AG09319 (cell line): ENCODE results near the gene KLHL2.

ENCODE experiments used
- DNase-seq: peaks from one replicate; pipeline ENCODE4 v3.0.0-alpha.2; 2010; ENCODE audit warnings: low read depth; ENCODE audit errors: extremely low read depth
- TF ChIP-seq, protein P1 (sequence below): IDR thresholded peaks from 2 replicates; pipeline ENCODE4 v1.5.1; 2011; ENCODE audit warnings: low read depth, mild to moderate bottlenecking, inconsistent platforms, low read length, moderate library complexity

Gene KLHL2

DNA sequence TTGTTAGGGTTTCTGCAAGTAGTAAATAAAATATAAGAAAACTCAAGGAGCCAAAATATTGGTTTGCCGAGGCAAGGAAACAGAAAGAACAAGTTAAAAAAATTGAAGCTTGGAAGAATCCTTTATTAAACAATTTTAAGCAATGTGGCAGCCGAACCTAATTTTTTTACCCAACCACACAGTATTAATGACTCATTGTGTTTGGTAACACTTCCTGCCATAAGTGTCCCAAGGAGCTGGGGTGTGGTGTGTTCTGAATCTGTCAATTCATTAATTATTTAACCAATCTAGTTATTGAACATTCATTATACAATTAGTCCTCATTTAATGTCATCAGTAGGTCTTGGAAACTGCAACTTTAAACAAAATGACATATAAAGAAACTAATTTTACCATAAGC, 152.1 kb downstream of the KLHL2 start:
- no peak for DNase-seq
- TF ChIP-seq, protein P1, sequence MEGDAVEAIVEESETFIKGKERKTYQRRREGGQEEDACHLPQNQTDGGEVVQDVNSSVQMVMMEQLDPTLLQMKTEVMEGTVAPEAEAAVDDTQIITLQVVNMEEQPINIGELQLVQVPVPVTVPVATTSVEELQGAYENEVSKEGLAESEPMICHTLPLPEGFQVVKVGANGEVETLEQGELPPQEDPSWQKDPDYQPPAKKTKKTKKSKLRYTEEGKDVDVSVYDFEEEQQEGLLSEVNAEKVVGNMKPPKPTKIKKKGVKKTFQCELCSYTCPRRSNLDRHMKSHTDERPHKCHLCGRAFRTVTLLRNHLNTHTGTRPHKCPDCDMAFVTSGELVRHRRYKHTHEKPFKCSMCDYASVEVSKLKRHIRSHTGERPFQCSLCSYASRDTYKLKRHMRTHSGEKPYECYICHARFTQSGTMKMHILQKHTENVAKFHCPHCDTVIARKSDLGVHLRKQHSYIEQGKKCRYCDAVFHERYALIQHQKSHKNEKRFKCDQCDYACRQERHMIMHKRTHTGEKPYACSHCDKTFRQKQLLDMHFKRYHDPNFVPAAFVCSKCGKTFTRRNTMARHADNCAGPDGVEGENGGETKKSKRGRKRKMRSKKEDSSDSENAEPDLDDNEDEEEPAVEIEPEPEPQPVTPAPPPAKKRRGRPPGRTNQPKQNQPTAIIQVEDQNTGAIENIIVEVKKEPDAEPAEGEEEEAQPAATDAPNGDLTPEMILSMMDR = no peak

DNA sequence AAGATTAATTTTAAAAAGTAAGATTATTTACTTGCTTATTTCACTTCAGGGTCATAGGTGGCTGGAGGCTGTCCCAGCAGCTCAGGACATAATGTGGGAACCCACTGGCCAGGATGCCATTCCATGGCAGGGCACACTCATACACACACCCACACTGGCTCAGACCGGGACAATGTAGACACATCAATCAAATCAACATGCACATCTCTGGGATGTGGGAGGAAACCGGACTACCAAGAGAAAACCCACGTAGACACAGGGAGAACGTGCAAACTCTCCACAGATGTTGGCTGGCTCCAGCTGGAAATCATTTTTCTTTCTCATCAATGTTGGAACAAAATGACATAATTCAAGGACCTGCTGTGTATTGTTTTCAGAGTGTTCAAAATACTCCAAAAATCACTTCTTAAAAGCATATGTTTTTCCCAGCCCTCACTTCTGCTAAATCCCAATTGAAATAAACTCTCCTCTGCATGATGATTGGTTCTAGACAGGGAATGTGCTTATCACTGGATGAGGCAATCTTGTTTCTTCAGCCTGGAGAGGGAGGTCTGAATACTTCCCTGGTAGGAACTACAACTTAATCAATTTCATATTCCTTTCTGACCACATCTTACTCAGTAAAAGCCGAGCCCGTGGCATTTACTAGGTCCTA, 152.8 kb downstream of the KLHL2 start:
- TF ChIP-seq, protein P1 = no peak
- DNase-seq = no peak

DNA sequence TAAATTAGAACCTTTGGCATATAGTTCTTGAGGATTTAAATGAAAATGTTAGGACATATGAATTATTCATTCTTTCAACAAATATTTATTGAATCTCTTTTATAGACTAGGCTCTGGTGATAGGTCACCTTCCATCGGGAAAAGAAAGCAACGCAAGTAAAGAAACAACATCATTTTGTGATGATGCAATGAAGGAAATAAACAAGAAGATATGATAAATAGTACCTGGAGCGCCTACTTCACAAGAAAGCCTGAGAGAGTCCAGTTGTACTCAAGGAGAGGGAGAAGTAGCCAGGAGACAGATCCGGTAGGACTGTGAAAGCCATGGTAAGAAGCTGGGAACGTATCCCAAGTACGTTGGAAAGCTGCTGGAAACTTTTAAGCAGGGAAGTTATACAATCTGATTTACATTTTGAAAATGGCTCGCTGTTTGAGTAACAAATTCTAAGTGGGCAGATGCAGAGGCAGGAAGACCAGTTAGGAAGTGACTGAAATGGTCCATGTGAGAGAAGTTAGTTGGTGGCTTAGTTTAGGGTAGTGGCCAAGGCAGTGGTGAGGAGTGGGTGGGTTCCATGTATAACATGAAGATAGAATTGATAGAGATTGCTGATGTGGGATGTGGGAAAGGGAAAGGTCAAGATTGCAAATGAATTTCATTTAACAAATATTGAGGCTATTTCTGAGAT, 153.8 kb downstream of the KLHL2 start:
- TF ChIP-seq, protein P1 = no peak
- DNase-seq = no peak

DNA sequence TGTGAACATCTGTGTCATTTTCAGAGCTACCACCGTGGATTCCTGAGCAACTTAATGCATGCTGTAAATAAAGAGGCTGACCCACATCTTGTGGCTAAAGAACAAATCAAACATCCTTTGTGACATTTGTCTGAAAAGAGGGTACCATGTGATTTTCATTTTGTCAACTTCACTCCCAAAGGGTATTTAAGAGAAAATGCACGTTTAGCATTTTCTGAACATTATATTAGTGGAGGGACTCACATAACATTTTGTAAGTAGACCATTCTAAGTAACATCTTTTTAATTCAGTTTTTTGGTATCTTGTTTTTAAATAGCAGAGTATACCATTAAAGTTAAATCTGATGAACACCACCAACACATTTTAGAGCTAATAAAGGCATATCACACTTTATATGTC, 154.4 kb downstream of the KLHL2 start:
- no peak for DNase-seq
- TF ChIP-seq, protein P1 = no peak

DNA sequence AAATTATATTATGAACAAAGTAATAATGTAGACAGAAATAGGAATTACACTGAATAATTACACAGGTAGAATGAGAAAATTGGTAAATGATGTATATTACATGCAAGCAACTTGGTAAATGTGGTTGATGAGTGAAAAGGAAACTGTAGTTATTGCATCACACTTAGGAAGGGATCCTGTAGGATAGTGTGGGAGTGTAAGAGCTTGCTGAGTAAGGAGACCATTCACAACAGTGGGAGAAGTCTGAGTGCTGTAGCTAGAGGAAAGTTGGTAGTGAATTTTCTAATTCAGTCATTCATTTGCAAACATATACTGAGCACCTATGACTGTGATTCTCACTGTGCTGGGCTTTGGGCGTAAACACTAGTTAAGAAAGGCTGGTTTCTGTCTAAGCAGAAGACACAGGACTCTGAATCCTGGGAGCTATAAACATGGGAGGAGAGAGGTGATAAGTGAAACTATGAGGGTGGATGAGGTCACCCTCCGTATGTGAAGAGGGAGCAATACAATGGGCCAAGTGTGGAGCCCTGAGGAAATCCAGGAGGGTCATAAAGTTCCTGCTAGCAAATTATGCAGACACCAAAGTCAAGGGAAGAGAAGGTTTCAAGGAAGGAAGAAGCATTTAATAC, 157.2 kb downstream of the KLHL2 start:
- DNase-seq = no peak
- TF ChIP-seq, protein P1 = no peak

DNA sequence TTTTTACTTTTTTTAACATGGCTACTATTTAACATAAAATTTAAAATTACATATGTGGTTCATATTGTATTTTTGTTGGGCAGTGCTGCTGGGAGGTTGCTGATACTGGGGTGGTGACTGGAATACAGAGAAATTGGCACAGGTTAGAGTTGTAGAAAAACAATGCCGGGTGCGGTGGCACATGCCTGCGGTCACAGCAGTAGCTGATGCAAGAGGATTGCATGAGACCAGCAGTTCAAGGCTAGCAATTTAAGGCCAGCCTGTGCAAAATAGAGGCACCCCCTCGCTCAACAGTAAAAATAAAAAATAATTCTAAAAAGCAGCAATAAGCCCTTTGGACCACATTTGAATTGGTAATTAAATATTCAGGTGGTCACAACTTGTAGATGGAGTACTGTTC, 159.7 kb downstream of the KLHL2 start:
- DNase-seq = no peak
- TF ChIP-seq, protein P1 = no peak

DNA sequence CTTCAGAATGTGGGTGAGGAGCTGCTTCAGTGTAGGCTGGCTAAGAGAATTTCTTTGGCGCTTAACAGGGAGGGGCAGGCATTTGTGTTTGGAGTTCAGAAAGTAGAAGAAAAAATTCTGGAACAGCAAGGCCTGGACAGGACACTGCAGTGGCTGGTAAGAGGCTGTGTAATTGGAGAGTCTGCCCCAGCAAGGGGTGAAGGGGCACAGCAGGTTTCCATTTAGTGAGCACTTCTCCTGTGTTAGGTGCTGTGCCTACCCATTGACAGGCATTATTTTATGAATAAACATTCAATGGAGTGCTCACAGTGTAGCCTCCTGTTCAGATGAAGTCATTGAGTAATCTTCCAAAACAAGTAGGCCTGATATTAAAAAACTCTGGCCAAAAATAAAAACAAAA, 160.8 kb downstream of the KLHL2 start:
- DNase-seq = no peak
- TF ChIP-seq, protein P1 = no peak
